ENCODE measurements around the gene NXPH1. TPM values are rescaled to one million over a fixed set of nuclear protein-coding genes. Genes with fewer than 3 reads are reported as not detected.

NXPH1 gene
- total and polyA plus RNA-seq, 2 donors (not counting 1 experiment from before 2014, with no cell fraction given): not detected

- H3K4me2 ChIP-seq (replicated peaks; ENCODE audit: low read depth, low read length, poor library complexity, severe bottlenecking): no peak overlapping the region
- no peak for TF ChIP-seq CTCF (IDR thresholded peaks at IDR 0.05)
- TF ChIP-seq EZH2 (IDR thresholded peaks at IDR 0.05; ENCODE audit: borderline replicate concordance, insufficient read depth, low read depth, low read length, poor library complexity, severe bottlenecking): no peak
- no peak overlapping the region for H3K9ac ChIP-seq (ENCODE audit: low read length)
- no peaks in the 10 kb centered on the region for H4K20me1 ChIP-seq (ENCODE audit: control insufficient read depth, insufficient read depth, low read length, poor library complexity, severe bottlenecking)
- no peaks in the 10 kb centered on the region for H3K36me3 ChIP-seq (replicated peaks in 1 of 2; ENCODE audit: control extremely low read depth in 1 of 2, control insufficient read depth in 1 of 2, extremely low read depth in 1 of 2, insufficient read depth in 2 of 2, low read length in 1 of 2)
- H3K4me1 ChIP-seq (ENCODE audit: control insufficient read depth in 2 of 2, insufficient read depth in 2 of 2, low read length in 2 of 2): no peaks in the 10 kb centered on the region
- no peak overlapping the region for H3K27ac ChIP-seq (ENCODE audit: low read length in 2 of 2)
- H3K79me2 ChIP-seq (ENCODE audit: control insufficient read depth, insufficient read depth, low read length): no peaks in the 10 kb centered on the region
- no peak overlapping the region for H3K4me3 Mint-ChIP-seq
- H3K9me3 Mint-ChIP-seq (ENCODE audit: insufficient read depth): no peaks in the 10 kb centered on the region
- no peak overlapping the region for H2AFZ ChIP-seq (ENCODE audit: insufficient read depth, low read depth, low read length, poor library complexity, severe bottlenecking)
- DNase-seq (no peak), ATAC-seq (ENCODE audit: low read depth) (no peak)
- no peak overlapping the region for H3K27ac Mint-ChIP-seq
- no peaks in the 10 kb centered on the region for H3K4me1 Mint-ChIP-seq
- H3K27me3 Mint-ChIP-seq: peaks cover 2% of the 10 kb centered on the region
- intact Hi-C loops (cut with micrococcal nuclease): no loop called here
- H3K9me3 ChIP-seq (ENCODE audit: control extremely low read depth in 1 of 3, control insufficient read depth in 2 of 3, insufficient read depth in 1 of 3, low read length in 2 of 3): no peaks in the 10 kb centered on the region
- CTCF ChIA-PET: no interaction called here
- H3K27me3 ChIP-seq (replicated peaks in 1 of 4; ENCODE audit: control extremely low read depth in 1 of 4, control insufficient read depth in 3 of 4, insufficient read depth in 4 of 4, low read length in 3 of 4): no peaks in the 10 kb centered on the region
- H3K4me3 ChIP-seq (ENCODE audit: control extremely low read depth in 1 of 5, extremely low read depth in 1 of 5, insufficient read depth in 1 of 5, low read depth in 2 of 5, low read length in 4 of 5): no peak overlapping the region
- POLR2A ChIA-PET: no interaction called here
Observed at GRCh38 chr7:8499128-8499527, 65.7 kb downstream of the NXPH1 start.

GRCh38 chr7:8500286-8500685 is 66.9 kb downstream of the NXPH1 start:
- POLR2A ChIA-PET: no interaction called here
- TF ChIP-seq EZH2 (IDR thresholded peaks at IDR 0.05; ENCODE audit: borderline replicate concordance, insufficient read depth, low read depth, low read length, poor library complexity, severe bottlenecking) (no peak), CTCF (IDR thresholded peaks at IDR 0.05) (no peak)

More at GRCh38 chr7:8500286-8500685, 66.9 kb downstream of the NXPH1 start:
- Histone ChIP-seq H3K4me1 (ENCODE audit: control insufficient read depth in 2 of 2, insufficient read depth in 2 of 2, low read length in 2 of 2) (no peaks in the 10 kb centered on the region), H3K4me3 (ENCODE audit: control extremely low read depth in 1 of 5, extremely low read depth in 1 of 5, insufficient read depth in 1 of 5, low read depth in 2 of 5, low read length in 4 of 5) (no peak overlapping the region), H3K9ac (ENCODE audit: low read length) (no peak overlapping the region), H3K9me3 (ENCODE audit: control extremely low read depth in 1 of 3, control insufficient read depth in 2 of 3, insufficient read depth in 1 of 3, low read length in 2 of 3) (no peaks in the 10 kb centered on the region), H3K4me2 (replicated peaks; ENCODE audit: low read depth, low read length, poor library complexity, severe bottlenecking) (no peak overlapping the region), H3K27me3 (replicated peaks in 1 of 4; ENCODE audit: control extremely low read depth in 1 of 4, control insufficient read depth in 3 of 4, insufficient read depth in 4 of 4, low read length in 3 of 4) (no peaks in the 10 kb centered on the region), H3K36me3 (replicated peaks in 1 of 2; ENCODE audit: control extremely low read depth in 1 of 2, control insufficient read depth in 1 of 2, extremely low read depth in 1 of 2, insufficient read depth in 2 of 2, low read length in 1 of 2) (no peaks in the 10 kb centered on the region), H2AFZ (ENCODE audit: insufficient read depth, low read depth, low read length, poor library complexity, severe bottlenecking) (no peak overlapping the region), H3K79me2 (ENCODE audit: control insufficient read depth, insufficient read depth, low read length) (no peaks in the 10 kb centered on the region), H3K27ac (ENCODE audit: low read length in 2 of 2) (no peak overlapping the region), H4K20me1 (ENCODE audit: control insufficient read depth, insufficient read depth, low read length, poor library complexity, severe bottlenecking) (no peaks in the 10 kb centered on the region)
- 92% methylated on average over 2 of the region's 2 CpGs for WGBS (ENCODE audit: insufficient coverage)
- ATAC-seq (ENCODE audit: low read depth) (no peak), DNase-seq (no peak)
- intact Hi-C loops (cut with micrococcal nuclease): no loop called here
- Mint-ChIP-seq H3K4me1 (no peaks in the 10 kb centered on the region), H3K27ac (no peak overlapping the region), H3K4me3 (no peak overlapping the region), H3K27me3 (peaks cover 2% of the 10 kb centered on the region), H3K9me3 (ENCODE audit: insufficient read depth) (peaks cover 2% of the 10 kb centered on the region)
- CTCF ChIA-PET: no interaction called here

Measured in B cell (primary cell).